Prostate gland (tissue), 2 donors: Measurements from ENCODE around the gene LRGUK.

ENCODE experiments used
- CTCF ChIP-seq, 4 experiments: fragments of 200-600 bp in 2 of 4; fragments of 450-650 bp in 2 of 4; sonication (generic) in 2 of 4; IDR thresholded peaks; 1 replicate in 3 of 4; 2 replicates in 1 of 4; pipeline ENCODE4 v1.5.1; 2016 to 2019; ENCODE audit warnings: antibody characterized with exemption in 4 of 4, mild to moderate bottlenecking in 2 of 4, moderate library complexity in 2 of 4
- POLR2A ChIP-seq: fragments of 450-650 bp; IDR thresholded peaks from one replicate; pipeline ENCODE4 v1.6.1; 2016; ENCODE audit warnings: antibody characterized with exemption, mild to moderate bottlenecking

- TF ChIP-seq POLR2A (no peak), CTCF (IDR thresholded peaks at IDR 0.05) (no peak)
These were observed 151.5 kb downstream of the LRGUK start for GRCh38 chr7:134278502-134279153.
